GM23338 (cell line): ENCODE results near the gene TSPAN1.

Experiments
- CREB1 ChIP-seq: fragments of 250-450 bp; sonication (Bioruptor Pico); IDR thresholded peaks from 2 replicates; pipeline ENCODE4 v1.5.0; 2020; ENCODE audit warnings: low read depth, mild to moderate bottlenecking, moderate library complexity
- EZH2 ChIP-seq: fragments of 200-600 bp; sonication (generic); IDR thresholded peaks from one replicate; pipeline ENCODE4 v1.8.0; 2017; ENCODE audit warnings: antibody characterized with exemption, mild to moderate bottlenecking, low read depth; ENCODE audit not compliant: unreplicated experiment
- EZH2phosphoT487 ChIP-seq: fragments of 200-600 bp; sonication (generic); IDR thresholded peaks from one replicate; pipeline ENCODE4 v1.8.1; 2018; ENCODE audit warnings: antibody characterized with exemption; ENCODE audit not compliant: unreplicated experiment
- JUNB ChIP-seq: IDR thresholded peaks from one replicate; pipeline ENCODE4 v1.6.1; 2016; ENCODE audit warnings: antibody characterized with exemption; ENCODE audit not compliant: unreplicated experiment
- NANOG ChIP-seq: IDR thresholded peaks from 2 replicates; pipeline ENCODE4 v1.6.1; 2016; ENCODE audit warnings: antibody characterized with exemption, borderline replicate concordance
- POLR2AphosphoS5 ChIP-seq: IDR thresholded peaks from 2 replicates; pipeline ENCODE4 v1.6.1; 2016; ENCODE audit warnings: antibody characterized with exemption, low read depth
- STAT1 ChIP-seq: IDR thresholded peaks from one replicate; pipeline ENCODE4 v1.6.1; 2016; ENCODE audit warnings: antibody characterized with exemption; ENCODE audit not compliant: unreplicated experiment
- ZNF114 ChIP-seq: fragments of 250-450 bp; sonication (Bioruptor Pico); IDR thresholded peaks from 2 replicates; pipeline ENCODE4 v1.5.0; 2020; ENCODE audit warnings: mild to moderate bottlenecking, moderate library complexity
- TF ChIP-seq, protein P1 (sequence below), 2 experiments: fragments of 200-600 bp in 1 of 2; sonication (generic) in 1 of 2; conservative IDR thresholded peaks; 2 replicates each; pipeline versions ENCODE4 v1.5.1 to v1.6.1; 2016 to 2017; ENCODE audit warnings: antibody characterized with exemption in 2 of 2, low read depth in 2 of 2, mild to moderate bottlenecking in 2 of 2, moderate library complexity in 1 of 2
- TF ChIP-seq, protein P2 (sequence below): IDR thresholded peaks from one replicate; pipeline ENCODE4 v1.6.1; 2018; ENCODE audit warnings: antibody characterized with exemption; ENCODE audit not compliant: unreplicated experiment
- TF ChIP-seq, protein P3 (sequence below): IDR thresholded peaks from 2 replicates; pipeline ENCODE4 v1.6.1; 2016; ENCODE audit warnings: antibody characterized with exemption
- TF ChIP-seq, protein P4 (sequence below): fragments of 250-450 bp; sonication (Bioruptor Pico); IDR thresholded peaks from 2 replicates; pipeline ENCODE4 v1.5.0; 2020; ENCODE audit warnings: mild to moderate bottlenecking, moderate library complexity

DNA sequence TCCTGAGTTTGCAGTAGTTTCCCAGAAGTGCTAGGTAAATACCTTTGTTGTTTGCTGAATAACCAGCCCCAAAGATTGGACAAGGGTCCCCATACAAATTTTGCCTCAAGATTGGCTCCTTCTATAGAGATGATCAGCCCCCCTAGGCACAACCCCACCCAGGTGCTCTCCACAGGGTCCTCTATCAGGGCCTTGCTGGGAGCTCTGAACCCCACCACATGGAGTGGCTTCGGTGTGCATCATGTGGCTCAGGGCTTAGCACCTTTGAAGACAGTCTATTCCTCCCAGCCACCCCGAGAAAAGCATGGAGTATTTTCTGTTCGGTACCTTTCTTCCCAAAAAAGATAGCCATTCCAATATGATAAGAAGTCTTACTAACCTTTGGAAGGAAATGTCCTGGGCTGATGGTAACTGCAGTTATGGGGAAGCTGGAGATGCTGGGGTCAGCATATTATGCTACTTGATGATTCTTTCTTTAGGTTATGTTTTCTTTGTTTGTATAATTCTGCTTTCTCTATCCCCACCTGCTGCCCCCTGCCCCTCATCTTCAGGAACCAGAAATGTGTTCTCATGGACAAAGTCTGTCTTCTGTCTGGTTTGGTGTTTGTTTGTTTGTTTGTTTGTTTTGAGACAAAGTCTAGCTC is 5.0 kb upstream of the TSPAN1 start:
- TF ChIP-seq ZNF114 (no peak), POLR2AphosphoS5 (no peak), EZH2 (no peak), EZH2phosphoT487 (no peak), CREB1 (no peak), STAT1 (no peak), JUNB (no peak), NANOG (no peak)
- TF ChIP-seq, protein P1, sequence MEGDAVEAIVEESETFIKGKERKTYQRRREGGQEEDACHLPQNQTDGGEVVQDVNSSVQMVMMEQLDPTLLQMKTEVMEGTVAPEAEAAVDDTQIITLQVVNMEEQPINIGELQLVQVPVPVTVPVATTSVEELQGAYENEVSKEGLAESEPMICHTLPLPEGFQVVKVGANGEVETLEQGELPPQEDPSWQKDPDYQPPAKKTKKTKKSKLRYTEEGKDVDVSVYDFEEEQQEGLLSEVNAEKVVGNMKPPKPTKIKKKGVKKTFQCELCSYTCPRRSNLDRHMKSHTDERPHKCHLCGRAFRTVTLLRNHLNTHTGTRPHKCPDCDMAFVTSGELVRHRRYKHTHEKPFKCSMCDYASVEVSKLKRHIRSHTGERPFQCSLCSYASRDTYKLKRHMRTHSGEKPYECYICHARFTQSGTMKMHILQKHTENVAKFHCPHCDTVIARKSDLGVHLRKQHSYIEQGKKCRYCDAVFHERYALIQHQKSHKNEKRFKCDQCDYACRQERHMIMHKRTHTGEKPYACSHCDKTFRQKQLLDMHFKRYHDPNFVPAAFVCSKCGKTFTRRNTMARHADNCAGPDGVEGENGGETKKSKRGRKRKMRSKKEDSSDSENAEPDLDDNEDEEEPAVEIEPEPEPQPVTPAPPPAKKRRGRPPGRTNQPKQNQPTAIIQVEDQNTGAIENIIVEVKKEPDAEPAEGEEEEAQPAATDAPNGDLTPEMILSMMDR (conservative IDR thresholded peaks at IDR 0.05; ENCODE audit: low read depth in 2 of 2), result no peak
- TF ChIP-seq, protein P2, sequence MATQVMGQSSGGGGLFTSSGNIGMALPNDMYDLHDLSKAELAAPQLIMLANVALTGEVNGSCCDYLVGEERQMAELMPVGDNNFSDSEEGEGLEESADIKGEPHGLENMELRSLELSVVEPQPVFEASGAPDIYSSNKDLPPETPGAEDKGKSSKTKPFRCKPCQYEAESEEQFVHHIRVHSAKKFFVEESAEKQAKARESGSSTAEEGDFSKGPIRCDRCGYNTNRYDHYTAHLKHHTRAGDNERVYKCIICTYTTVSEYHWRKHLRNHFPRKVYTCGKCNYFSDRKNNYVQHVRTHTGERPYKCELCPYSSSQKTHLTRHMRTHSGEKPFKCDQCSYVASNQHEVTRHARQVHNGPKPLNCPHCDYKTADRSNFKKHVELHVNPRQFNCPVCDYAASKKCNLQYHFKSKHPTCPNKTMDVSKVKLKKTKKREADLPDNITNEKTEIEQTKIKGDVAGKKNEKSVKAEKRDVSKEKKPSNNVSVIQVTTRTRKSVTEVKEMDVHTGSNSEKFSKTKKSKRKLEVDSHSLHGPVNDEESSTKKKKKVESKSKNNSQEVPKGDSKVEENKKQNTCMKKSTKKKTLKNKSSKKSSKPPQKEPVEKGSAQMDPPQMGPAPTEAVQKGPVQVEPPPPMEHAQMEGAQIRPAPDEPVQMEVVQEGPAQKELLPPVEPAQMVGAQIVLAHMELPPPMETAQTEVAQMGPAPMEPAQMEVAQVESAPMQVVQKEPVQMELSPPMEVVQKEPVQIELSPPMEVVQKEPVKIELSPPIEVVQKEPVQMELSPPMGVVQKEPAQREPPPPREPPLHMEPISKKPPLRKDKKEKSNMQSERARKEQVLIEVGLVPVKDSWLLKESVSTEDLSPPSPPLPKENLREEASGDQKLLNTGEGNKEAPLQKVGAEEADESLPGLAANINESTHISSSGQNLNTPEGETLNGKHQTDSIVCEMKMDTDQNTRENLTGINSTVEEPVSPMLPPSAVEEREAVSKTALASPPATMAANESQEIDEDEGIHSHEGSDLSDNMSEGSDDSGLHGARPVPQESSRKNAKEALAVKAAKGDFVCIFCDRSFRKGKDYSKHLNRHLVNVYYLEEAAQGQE, result no peak
- TF ChIP-seq, protein P3, sequence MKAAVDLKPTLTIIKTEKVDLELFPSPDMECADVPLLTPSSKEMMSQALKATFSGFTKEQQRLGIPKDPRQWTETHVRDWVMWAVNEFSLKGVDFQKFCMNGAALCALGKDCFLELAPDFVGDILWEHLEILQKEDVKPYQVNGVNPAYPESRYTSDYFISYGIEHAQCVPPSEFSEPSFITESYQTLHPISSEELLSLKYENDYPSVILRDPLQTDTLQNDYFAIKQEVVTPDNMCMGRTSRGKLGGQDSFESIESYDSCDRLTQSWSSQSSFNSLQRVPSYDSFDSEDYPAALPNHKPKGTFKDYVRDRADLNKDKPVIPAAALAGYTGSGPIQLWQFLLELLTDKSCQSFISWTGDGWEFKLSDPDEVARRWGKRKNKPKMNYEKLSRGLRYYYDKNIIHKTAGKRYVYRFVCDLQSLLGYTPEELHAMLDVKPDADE, result no peak
- TF ChIP-seq, protein P4, sequence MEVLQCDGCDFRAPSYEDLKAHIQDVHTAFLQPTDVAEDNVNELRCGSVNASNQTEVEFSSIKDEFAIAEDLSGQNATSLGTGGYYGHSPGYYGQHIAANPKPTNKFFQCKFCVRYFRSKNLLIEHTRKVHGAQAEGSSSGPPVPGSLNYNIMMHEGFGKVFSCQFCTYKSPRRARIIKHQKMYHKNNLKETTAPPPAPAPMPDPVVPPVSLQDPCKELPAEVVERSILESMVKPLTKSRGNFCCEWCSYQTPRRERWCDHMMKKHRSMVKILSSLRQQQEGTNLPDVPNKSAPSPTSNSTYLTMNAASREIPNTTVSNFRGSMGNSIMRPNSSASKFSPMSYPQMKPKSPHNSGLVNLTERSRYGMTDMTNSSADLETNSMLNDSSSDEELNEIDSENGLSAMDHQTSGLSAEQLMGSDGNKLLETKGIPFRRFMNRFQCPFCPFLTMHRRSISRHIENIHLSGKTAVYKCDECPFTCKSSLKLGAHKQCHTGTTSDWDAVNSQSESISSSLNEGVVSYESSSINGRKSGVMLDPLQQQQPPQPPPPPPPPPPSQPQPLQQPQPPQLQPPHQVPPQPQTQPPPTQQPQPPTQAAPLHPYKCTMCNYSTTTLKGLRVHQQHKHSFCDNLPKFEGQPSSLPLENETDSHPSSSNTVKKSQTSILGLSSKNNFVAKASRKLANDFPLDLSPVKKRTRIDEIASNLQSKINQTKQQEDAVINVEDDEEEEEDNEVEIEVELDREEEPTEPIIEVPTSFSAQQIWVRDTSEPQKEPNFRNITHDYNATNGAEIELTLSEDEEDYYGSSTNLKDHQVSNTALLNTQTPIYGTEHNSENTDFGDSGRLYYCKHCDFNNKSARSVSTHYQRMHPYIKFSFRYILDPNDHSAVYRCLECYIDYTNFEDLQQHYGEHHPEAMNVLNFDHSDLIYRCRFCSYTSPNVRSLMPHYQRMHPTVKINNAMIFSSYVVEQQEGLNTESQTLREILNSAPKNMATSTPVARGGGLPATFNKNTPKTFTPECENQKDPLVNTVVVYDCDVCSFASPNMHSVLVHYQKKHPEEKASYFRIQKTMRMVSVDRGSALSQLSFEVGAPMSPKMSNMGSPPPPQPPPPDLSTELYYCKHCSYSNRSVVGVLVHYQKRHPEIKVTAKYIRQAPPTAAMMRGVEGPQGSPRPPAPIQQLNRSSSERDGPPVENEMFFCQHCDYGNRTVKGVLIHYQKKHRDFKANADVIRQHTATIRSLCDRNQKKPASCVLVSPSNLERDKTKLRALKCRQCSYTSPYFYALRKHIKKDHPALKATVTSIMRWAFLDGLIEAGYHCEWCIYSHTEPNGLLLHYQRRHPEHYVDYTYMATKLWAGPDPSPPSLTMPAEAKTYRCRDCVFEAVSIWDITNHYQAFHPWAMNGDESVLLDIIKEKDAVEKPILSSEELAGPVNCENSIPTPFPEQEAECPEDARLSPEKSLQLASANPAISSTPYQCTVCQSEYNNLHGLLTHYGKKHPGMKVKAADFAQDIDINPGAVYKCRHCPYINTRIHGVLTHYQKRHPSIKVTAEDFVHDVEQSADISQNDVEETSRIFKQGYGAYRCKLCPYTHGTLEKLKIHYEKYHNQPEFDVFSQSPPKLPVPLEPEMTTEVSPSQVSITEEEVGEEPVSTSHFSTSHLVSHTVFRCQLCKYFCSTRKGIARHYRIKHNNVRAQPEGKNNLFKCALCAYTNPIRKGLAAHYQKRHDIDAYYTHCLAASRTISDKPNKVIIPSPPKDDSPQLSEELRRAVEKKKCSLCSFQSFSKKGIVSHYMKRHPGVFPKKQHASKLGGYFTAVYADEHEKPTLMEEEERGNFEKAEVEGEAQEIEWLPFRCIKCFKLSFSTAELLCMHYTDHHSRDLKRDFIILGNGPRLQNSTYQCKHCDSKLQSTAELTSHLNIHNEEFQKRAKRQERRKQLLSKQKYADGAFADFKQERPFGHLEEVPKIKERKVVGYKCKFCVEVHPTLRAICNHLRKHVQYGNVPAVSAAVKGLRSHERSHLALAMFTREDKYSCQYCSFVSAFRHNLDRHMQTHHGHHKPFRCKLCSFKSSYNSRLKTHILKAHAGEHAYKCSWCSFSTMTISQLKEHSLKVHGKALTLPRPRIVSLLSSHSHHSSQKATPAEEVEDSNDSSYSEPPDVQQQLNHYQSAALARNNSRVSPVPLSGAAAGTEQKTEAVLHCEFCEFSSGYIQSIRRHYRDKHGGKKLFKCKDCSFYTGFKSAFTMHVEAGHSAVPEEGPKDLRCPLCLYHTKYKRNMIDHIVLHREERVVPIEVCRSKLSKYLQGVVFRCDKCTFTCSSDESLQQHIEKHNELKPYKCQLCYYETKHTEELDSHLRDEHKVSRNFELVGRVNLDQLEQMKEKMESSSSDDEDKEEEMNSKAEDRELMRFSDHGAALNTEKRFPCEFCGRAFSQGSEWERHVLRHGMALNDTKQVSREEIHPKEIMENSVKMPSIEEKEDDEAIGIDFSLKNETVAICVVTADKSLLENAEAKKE, result no peak
